HEK293T (cell line): Measurements from ENCODE around the gene ONECUT1.

Source experiments
- CTCF ChIA-PET: fragments of 350-600 bp; formaldehyde crosslinking; extraction: SDS; loops from one replicate; lab custom pipeline; 2021; ENCODE audit warnings: antibody characterized with exemption, inconsistent platforms; lab: Yijun Ruan, JAX
- POLR2A ChIA-PET: fragments of 350-600 bp; formaldehyde crosslinking; extraction: SDS; loops from one replicate; lab custom pipeline; 2020; ENCODE audit warnings: antibody characterized with exemption, inconsistent platforms; lab: Yijun Ruan, JAX
- DNase-seq: peaks from one replicate; pipeline ENCODE4 v3.0.0; 2012; ENCODE audit warnings: mixed read lengths; ENCODE audit errors: extremely low spot score
- ARNT ChIP-seq: fragments of 450-650 bp; IDR thresholded peaks from 2 replicates; pipeline ENCODE4 v1.6.1; 2017; ENCODE audit warnings: mild to moderate bottlenecking
- BHLHE40 ChIP-seq: fragments of 450-650 bp; IDR thresholded peaks from 2 replicates; pipeline ENCODE4 v1.6.1; 2016; ENCODE audit warnings: mild to moderate bottlenecking, moderate library complexity, borderline replicate concordance
- CTBP1 ChIP-seq: fragments of 450-650 bp; IDR thresholded peaks from 2 replicates; pipeline ENCODE4 v1.6.1; 2016; ENCODE audit warnings: borderline replicate concordance
- ELF4 ChIP-seq: fragments of 450-650 bp; IDR thresholded peaks from 2 replicates; pipeline ENCODE4 v1.6.1; 2017; ENCODE audit warnings: antibody characterized with exemption
- FOXA1 ChIP-seq: fragments of 450-650 bp; IDR thresholded peaks from 2 replicates; pipeline ENCODE4 v1.6.1; 2016; ENCODE audit warnings: mild to moderate bottlenecking
- FOXK2 ChIP-seq: fragments of 450-650 bp; IDR thresholded peaks from 2 replicates; pipeline ENCODE4 v1.6.1; 2016; ENCODE audit warnings: mild to moderate bottlenecking
- FOXM1 ChIP-seq: fragments of 450-650 bp; IDR thresholded peaks from 2 replicates; pipeline ENCODE4 v1.6.1; 2017; ENCODE audit warnings: mild to moderate bottlenecking, borderline replicate concordance
- HDGF ChIP-seq: fragments of 450-650 bp; IDR thresholded peaks from 2 replicates; pipeline ENCODE4 v1.6.1; 2017; ENCODE audit warnings: antibody characterized with exemption, borderline replicate concordance
- L3MBTL2 ChIP-seq: fragments of 450-650 bp; conservative IDR thresholded peaks from 2 replicates; pipeline ENCODE4 v1.6.1; 2016; ENCODE audit warnings: mild to moderate bottlenecking
- LEF1 ChIP-seq: fragments of 450-650 bp; IDR thresholded peaks from 2 replicates; pipeline ENCODE4 v1.6.1; 2017; ENCODE audit warnings: mild to moderate bottlenecking, borderline replicate concordance
- NFRKB ChIP-seq: fragments of 450-650 bp; IDR thresholded peaks from 2 replicates; pipeline ENCODE4 v1.6.1; 2016; ENCODE audit warnings: mild to moderate bottlenecking, moderate library complexity
- SP1 ChIP-seq: fragments of 450-650 bp; IDR thresholded peaks from 2 replicates; pipeline ENCODE4 v1.6.1; 2017
- SUZ12 ChIP-seq: fragments of 450-650 bp; IDR thresholded peaks from 2 replicates; pipeline ENCODE4 v1.6.1; 2016; ENCODE audit warnings: mild to moderate bottlenecking
- TARDBP ChIP-seq: fragments of 450-650 bp; IDR thresholded peaks from 2 replicates; pipeline ENCODE4 v1.6.1; 2016
- ZNF384 ChIP-seq: fragments of 450-650 bp; IDR thresholded peaks from 2 replicates; pipeline ENCODE4 v1.6.1; 2016
- TF ChIP-seq, protein P1 (sequence below): fragments of 450-650 bp; IDR thresholded peaks from 2 replicates; pipeline ENCODE4 v1.6.1; 2016

Gene ONECUT1

DNA sequence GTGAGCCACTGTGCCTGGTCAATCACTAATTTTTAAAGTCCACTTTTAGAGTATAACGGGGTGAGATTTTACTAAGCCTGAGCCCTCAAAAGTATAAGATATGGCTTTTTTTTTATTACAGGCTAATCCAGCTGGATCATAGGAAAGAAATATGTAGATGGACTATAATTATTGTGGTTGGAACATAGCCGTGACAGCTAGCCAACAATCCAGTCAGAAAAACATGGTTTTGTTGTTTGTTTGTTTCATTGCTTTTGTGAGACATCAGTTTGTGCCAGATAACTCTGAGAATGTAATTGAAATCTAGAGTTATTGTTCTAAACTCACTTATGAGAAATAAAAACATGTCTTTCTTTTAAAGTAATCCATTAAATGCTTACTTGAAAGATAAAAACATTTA, 73.6 kb downstream of the ONECUT1 start:
- ChIA-PET POLR2A (no interaction called here), CTCF (interaction anchor here (0.6 kb wide), 1 partner anchor 15 kb away, joined by 11 read pairs; no protein-coding TSS in a partner anchor)
- no peak for DNase-seq
- TF ChIP-seq SUZ12 (no peak), TARDBP (no peak), FOXA1 (no peak), BHLHE40 (no peak), LEF1 (no peak), FOXM1 (no peak), L3MBTL2 (no peak), HDGF (no peak), ARNT (no peak), SP1 (no peak), ZNF384 (no peak), ELF4 (no peak), CTBP1 (no peak), NFRKB (no peak), FOXK2 (no peak)
- TF ChIP-seq, protein P1, sequence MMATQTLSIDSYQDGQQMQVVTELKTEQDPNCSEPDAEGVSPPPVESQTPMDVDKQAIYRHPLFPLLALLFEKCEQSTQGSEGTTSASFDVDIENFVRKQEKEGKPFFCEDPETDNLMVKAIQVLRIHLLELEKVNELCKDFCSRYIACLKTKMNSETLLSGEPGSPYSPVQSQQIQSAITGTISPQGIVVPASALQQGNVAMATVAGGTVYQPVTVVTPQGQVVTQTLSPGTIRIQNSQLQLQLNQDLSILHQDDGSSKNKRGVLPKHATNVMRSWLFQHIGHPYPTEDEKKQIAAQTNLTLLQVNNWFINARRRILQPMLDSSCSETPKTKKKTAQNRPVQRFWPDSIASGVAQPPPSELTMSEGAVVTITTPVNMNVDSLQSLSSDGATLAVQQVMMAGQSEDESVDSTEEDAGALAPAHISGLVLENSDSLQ, result no peak

DNA sequence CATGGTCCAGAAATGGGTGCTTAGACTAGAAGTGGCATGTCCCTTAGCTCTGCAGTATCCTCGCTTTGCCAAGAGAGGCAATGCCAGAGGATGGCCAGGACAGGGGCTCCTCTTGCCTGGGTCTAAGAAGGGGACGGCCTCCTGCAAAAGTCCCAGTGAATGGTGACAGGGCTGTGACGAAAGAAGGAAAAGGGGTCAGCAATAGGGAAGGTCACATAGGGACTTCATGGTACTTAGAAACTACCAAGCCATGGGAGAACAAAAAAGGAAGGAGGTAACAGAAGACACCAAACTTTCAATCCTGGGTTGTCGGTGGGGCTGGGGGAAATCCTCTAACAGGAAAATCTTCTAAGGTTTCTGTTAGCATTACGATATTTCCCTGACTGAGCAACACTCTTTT, 74.7 kb downstream of the ONECUT1 start:
- CTCF ChIA-PET, result no interaction called here
- TF ChIP-seq CTBP1 (no peak), ELF4 (no peak), LEF1 (no peak)
- POLR2A ChIA-PET, result no interaction called here
- no peak for DNase-seq

DNA sequence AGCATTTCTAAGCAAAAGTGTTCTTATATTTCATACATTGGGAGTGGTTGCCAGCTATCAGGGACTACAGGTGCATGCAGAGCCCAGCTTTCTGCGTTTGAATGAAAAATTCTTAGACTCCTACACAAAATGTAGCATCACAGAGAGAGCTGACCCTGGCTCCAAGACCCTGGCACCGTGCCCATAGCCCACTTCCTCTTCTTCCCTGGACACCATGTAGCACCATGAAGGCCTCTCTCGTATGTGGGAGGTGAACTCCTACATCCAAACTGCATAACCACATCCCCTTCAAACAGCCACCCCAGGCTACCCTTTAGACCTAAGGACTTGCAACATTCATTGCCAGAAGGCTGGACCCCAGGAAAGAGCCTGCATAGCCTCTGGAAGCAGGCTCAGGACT, 75.2 kb downstream of the ONECUT1 start:
- ChIA-PET POLR2A (no interaction called here), CTCF (interaction anchor here (0.7 kb wide), 1 partner anchor 23 kb away, joined by 3 read pairs; no protein-coding TSS in a partner anchor)
- no peak for DNase-seq
- TF ChIP-seq HDGF, result no peak
- TF ChIP-seq ELF4, result no peak
- no peak for TF ChIP-seq SP1
- no peak for TF ChIP-seq TARDBP
- no peak for TF ChIP-seq NFRKB
- TF ChIP-seq L3MBTL2, result no peak
- TF ChIP-seq ZNF384, result no peak
- TF ChIP-seq FOXA1, result no peak
- no peak for TF ChIP-seq FOXK2
- no peak for TF ChIP-seq SUZ12
- no peak for TF ChIP-seq FOXM1
- TF ChIP-seq BHLHE40, result no peak
- TF ChIP-seq, protein P1, result no peak
- no peak for TF ChIP-seq LEF1
- TF ChIP-seq CTBP1, result no peak
- no peak for TF ChIP-seq ARNT

DNA sequence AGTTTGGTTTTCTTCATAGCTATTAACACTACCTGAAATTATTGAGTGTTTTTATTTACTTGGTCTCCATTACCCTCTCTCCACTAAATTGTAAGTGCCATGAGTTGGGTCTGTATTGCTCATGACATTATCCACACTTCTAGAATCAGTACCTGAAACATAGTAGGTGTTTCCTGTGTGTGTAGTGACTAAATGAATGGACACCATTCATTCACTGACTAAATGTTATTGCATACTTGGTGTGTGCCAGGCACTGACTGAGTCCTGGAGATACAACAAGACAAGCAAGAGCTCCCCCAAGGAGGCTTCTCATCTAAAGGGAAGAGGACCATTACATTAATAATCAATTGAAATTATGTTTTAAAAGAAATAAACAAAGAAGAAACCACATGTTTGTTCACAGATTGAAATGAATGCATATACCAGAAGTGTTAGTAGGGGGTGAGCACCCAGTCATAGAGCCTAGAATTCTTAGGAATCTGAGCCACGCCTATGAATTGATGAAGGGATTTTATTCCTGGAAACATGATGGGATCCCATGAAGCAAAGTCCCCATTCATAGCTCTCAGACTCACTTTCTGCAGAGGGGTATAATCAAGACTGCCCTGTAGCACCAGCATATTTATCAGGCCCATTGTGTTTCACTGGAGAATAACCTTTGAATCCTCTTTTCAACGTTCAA, 79.3 kb downstream of the ONECUT1 start:
- TF ChIP-seq CTBP1, result no peak
- TF ChIP-seq HDGF, result no peak
- no peak for TF ChIP-seq ARNT
- no peak for TF ChIP-seq SP1
- no peak for TF ChIP-seq ZNF384
- no peak for TF ChIP-seq NFRKB
- TF ChIP-seq FOXM1, result no peak
- TF ChIP-seq TARDBP, result no peak
- no peak for TF ChIP-seq L3MBTL2
- TF ChIP-seq, protein P1, result no peak
- TF ChIP-seq BHLHE40, result no peak
- TF ChIP-seq SUZ12, result no peak
- no peak for TF ChIP-seq FOXA1
- TF ChIP-seq FOXK2, result no peak
- TF ChIP-seq LEF1, result no peak
- no peak for TF ChIP-seq ELF4
- ChIA-PET CTCF (no interaction called here), POLR2A (interaction anchor here (1.6 kb wide), 1 partner anchor 18 kb away, joined by 4 read pairs; no protein-coding TSS in a partner anchor)
- no peak for DNase-seq

DNA sequence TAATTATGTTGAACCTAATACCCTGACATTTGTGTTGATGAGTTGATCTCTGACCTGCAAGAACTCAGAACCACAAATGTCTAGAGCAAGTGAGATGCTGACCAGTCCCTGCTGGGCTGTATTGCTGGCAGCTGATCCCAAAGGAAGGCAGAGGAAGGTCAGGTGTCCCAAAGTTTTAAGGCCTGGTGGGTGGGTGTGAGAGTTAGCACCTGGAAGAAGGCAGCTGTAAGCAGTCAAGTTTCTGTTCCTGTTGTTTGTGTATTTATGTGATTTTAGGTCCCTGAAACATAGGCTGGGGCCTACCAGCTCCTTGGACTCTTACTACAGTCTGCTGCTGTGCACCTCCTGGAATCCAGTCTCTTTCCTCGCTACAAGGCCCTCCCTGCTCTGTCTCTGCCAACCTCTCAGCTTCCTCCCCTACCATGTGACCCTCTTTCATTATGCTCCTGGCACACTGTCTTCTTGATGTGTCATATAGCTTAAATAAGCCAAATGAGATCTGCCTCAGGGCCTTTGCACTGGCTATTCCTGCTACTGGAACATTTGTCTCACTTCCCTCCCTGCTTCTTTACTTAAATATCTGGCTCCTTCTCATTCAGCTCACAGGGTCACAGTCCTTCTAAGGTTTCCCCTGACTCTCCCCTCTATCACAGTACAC, 80.0 kb downstream of the ONECUT1 start:
- ChIA-PET POLR2A (interaction anchor here (1.0 to 1.6 kb wide), 2 partner anchors 8 to 18 kb away, joined by 3 to 4 read pairs; no protein-coding TSS in a partner anchor), CTCF (no interaction called here)
- DNase-seq, result no peak
- TF ChIP-seq BHLHE40, result no peak
- no peak for TF ChIP-seq CTBP1
- no peak for TF ChIP-seq SP1
- no peak for TF ChIP-seq FOXK2
- TF ChIP-seq NFRKB, result no peak
